H1 (cell line): ENCODE results near the gene RAI14. TPM values are rescaled to one million over a fixed set of nuclear protein-coding genes. Genes with fewer than 3 reads are reported as not detected.

ENCODE experiments used
- CTCF ChIA-PET: fragments of 300-600 bp; sonication (Branson Sonifier 250); formaldehyde crosslinking; loops from one replicate; lab custom pipeline; 2021; ENCODE audit not compliant: partially characterized antibody; lab: Charles Lee
- POLR2A ChIA-PET: fragments of 300-600 bp; sonication (Branson Sonifier 250); formaldehyde crosslinking; loops from one replicate; lab custom pipeline; 2021; ENCODE audit warnings: inconsistent platforms; ENCODE audit not compliant: partially characterized antibody; lab: Charles Lee
- DNase-seq, 2 experiments: peaks; one replicate each; pipeline versions ENCODE4 v3.0.0 to v3.0.0-alpha.2; 2010 to 2022; ENCODE audit warnings: low spot score in 2 of 2, low read depth in 1 of 2, mixed read lengths in 1 of 2
- FAIRE-seq: peaks from 2 replicates; lab custom pipeline; 2011; peaks lifted over from hg19 to GRCh38; lab: Jason Lieb, UNC
- H2AFZ ChIP-seq: 2 replicates; pipeline ENCODE4 v1.8.1; 2012; ENCODE audit warnings: low read length, inconsistent platforms
- H2AK5ac ChIP-seq: 2 replicates; pipeline ENCODE4 v1.6.1; 2013; ENCODE audit warnings: low read depth, low read length
- H2BK120ac ChIP-seq: replicated peaks from 2 replicates; pipeline ENCODE3; 2013; ENCODE audit warnings: low read depth, low read length, inconsistent platforms
- H2BK12ac ChIP-seq: 2 replicates; pipeline ENCODE4 v1.6.1; 2013; ENCODE audit warnings: low read depth, low read length
- H2BK15ac ChIP-seq: 2 replicates; pipeline ENCODE4 v1.6.1; 2013; ENCODE audit warnings: low read length
- H2BK20ac ChIP-seq: 2 replicates; pipeline ENCODE4 v1.6.1; 2013; ENCODE audit warnings: low read length
- H2BK5ac ChIP-seq: 2 replicates; pipeline ENCODE4 v1.6.1; 2013; ENCODE audit warnings: low read depth, low read length
- H3K14ac ChIP-seq: 2 replicates; pipeline ENCODE4 v1.6.1; 2013; ENCODE audit warnings: inconsistent platforms; ENCODE audit not compliant: insufficient read length
- H3K18ac ChIP-seq: 2 replicates; pipeline ENCODE4 v1.6.1; 2013; ENCODE audit warnings: low read length; ENCODE audit errors: extremely low read depth
- H3K23ac ChIP-seq: 2 replicates; pipeline ENCODE4 v1.6.1; 2013; ENCODE audit warnings: inconsistent platforms; ENCODE audit not compliant: insufficient read length
- H3K23me2 ChIP-seq: 2 replicates; pipeline ENCODE4 v1.6.1; 2013; ENCODE audit warnings: low read depth, low read length
- H3K27ac ChIP-seq: 2 replicates; pipeline ENCODE4 v1.6.1; 2011; ENCODE audit warnings: low read depth, low read length, inconsistent platforms
- H3K27me3 ChIP-seq, 4 experiments: replicated peaks in 1 of 4; 1 replicate in 1 of 4; 2 replicates in 3 of 4; pipeline versions ENCODE4 v1.6.1 to v1.8.1; 2011 to 2013; ENCODE audit warnings: low read length in 3 of 4, mild to moderate bottlenecking in 3 of 4, inconsistent platforms in 2 of 4, mixed read lengths in 2 of 4, moderate library complexity in 1 of 4; ENCODE audit not compliant: control insufficient read depth in 3 of 4, insufficient read depth in 3 of 4; ENCODE audit errors: extremely low read depth in 1 of 4
- H3K36me3 ChIP-seq, 4 experiments: 2 replicates each; pipeline versions ENCODE4 v1.6.1 to v1.8.1; 2011 to 2013; ENCODE audit warnings: mild to moderate bottlenecking in 4 of 4, low read length in 3 of 4, moderate library complexity in 2 of 4, control low read depth in 1 of 4, inconsistent platforms in 1 of 4; ENCODE audit not compliant: insufficient read depth in 4 of 4, control insufficient read depth in 2 of 4
- H3K4ac ChIP-seq: replicated peaks from 2 replicates; pipeline ENCODE3; 2013; ENCODE audit warnings: low read length, low read depth, mixed read lengths, inconsistent platforms; ENCODE audit not compliant: insufficient read length
- H3K4me1 ChIP-seq, 4 experiments: replicated peaks in 1 of 4; 1 replicate in 1 of 4; 2 replicates in 3 of 4; pipeline versions ENCODE4 v1.6.1 to v1.8.1; 2011 to 2013; ENCODE audit warnings: low read length in 3 of 4, inconsistent platforms in 2 of 4, mixed read lengths in 1 of 4; ENCODE audit not compliant: insufficient read depth in 4 of 4, control insufficient read depth in 3 of 4
- H3K4me2 ChIP-seq, 2 experiments: 2 replicates each; pipeline versions ENCODE4 v1.6.1 to v1.8.1; 2011 to 2013; ENCODE audit warnings: low read depth in 2 of 2, low read length in 2 of 2, control low read depth in 1 of 2, inconsistent platforms in 1 of 2, mild to moderate bottlenecking in 1 of 2; ENCODE audit not compliant: insufficient read depth in 1 of 2
- H3K4me3 ChIP-seq, 4 experiments: fragments of 200-600, 300-600 bp in 1 of 4; sonication (generic), shearing (Covaris generic), sonication (Bioruptor Twin) in 1 of 4; 2 replicates each; pipeline versions ENCODE4 v1.5.1 to v1.8.1; 2011 to 2016; ENCODE audit warnings: low read length in 4 of 4, low read depth in 3 of 4, control low read depth in 2 of 4, inconsistent platforms in 2 of 4, mild to moderate bottlenecking in 2 of 4, mixed read lengths in 1 of 4, moderate library complexity in 1 of 4; ENCODE audit not compliant: insufficient read depth in 2 of 4; ENCODE audit errors: extremely low read depth in 1 of 4
- H3K56ac ChIP-seq: replicated peaks from 2 replicates; pipeline ENCODE3; 2013; ENCODE audit warnings: low read depth, mild to moderate bottlenecking, mixed read lengths, low read length, inconsistent platforms; ENCODE audit not compliant: insufficient read length
- H3K79me1 ChIP-seq: 2 replicates; pipeline ENCODE4 v1.6.1; 2013; ENCODE audit warnings: low read depth, low read length, control low read depth
- H3K79me2 ChIP-seq, 2 experiments: 2 replicates each; pipeline versions ENCODE4 v1.6.1 to v1.8.1; 2012 to 2013; ENCODE audit warnings: low read length in 2 of 2, mild to moderate bottlenecking in 2 of 2, inconsistent platforms in 1 of 2; ENCODE audit not compliant: insufficient read depth in 2 of 2, control insufficient read depth in 1 of 2
- H3K9ac ChIP-seq, 4 experiments: replicated peaks in 1 of 4; 1 replicate in 1 of 4; 2 replicates in 3 of 4; pipeline versions ENCODE4 v1.6.1 to v1.8.1; 2011 to 2013; ENCODE audit warnings: low read depth in 3 of 4, low read length in 3 of 4, control low read depth in 2 of 4, mild to moderate bottlenecking in 2 of 4, moderate library complexity in 2 of 4, inconsistent platforms in 1 of 4; ENCODE audit errors: extremely low read depth in 1 of 4
- H3K9me3 ChIP-seq, 2 experiments: 2 replicates each; pipeline versions ENCODE4 v1.6.1 to v1.8.1; 2012 to 2013; ENCODE audit warnings: mild to moderate bottlenecking in 2 of 2, moderate library complexity in 2 of 2, control low read depth in 1 of 2, inconsistent platforms in 1 of 2, low read depth in 1 of 2, low read length in 1 of 2, mixed read lengths in 1 of 2; ENCODE audit not compliant: insufficient read depth in 2 of 2
- H4K20me1 ChIP-seq, 2 experiments: replicated peaks in 1 of 2; 2 replicates each; pipeline versions ENCODE3 to v1.8.1; 2011 to 2013; ENCODE audit warnings: inconsistent platforms in 2 of 2, low read length in 2 of 2, mild to moderate bottlenecking in 1 of 2; ENCODE audit not compliant: insufficient read depth in 2 of 2, control insufficient read depth in 1 of 2
- H4K5ac ChIP-seq: 2 replicates; pipeline ENCODE4 v1.6.1; 2013; ENCODE audit warnings: low read length, low read depth, mixed read lengths, inconsistent platforms; ENCODE audit not compliant: insufficient read length
- H4K8ac ChIP-seq: 2 replicates; pipeline ENCODE4 v1.8.0; 2013; ENCODE audit warnings: mild to moderate bottlenecking, moderate library complexity, low read length, inconsistent platforms; ENCODE audit not compliant: insufficient read depth; ENCODE audit errors: extremely low read depth
- H4K91ac ChIP-seq: replicated peaks from 2 replicates; pipeline ENCODE3; 2013; ENCODE audit warnings: low read length, mixed read lengths, inconsistent platforms; ENCODE audit not compliant: insufficient read length
- ATF2 ChIP-seq: IDR thresholded peaks from 2 replicates; pipeline ENCODE4 v1.6.1; 2012; ENCODE audit warnings: low read length, inconsistent platforms
- CBX5 ChIP-seq: fragments of 300-800, 300-1000 bp; sonication (generic); IDR thresholded peaks from 2 replicates; pipeline ENCODE4 v1.7.1; 2016; ENCODE audit warnings: antibody characterized with exemption, low read length, low read depth
- EP300 ChIP-seq, 2 experiments: IDR thresholded peaks; 1 replicate in 1 of 2; 2 replicates in 1 of 2; pipeline ENCODE4 v1.6.1; 2011 to 2012; ENCODE audit warnings: low read depth in 2 of 2, low read length in 2 of 2, mild to moderate bottlenecking in 2 of 2, borderline replicate concordance in 1 of 2, inconsistent platforms in 1 of 2, moderate library complexity in 1 of 2
- HDAC2 ChIP-seq, 2 experiments: fragments of 300-600 bp in 1 of 2; sonication (generic) in 1 of 2; IDR thresholded peaks; 2 replicates each; pipeline ENCODE4 v1.6.1; 2011 to 2012; ENCODE audit warnings: low read depth in 2 of 2, low read length in 2 of 2, mild to moderate bottlenecking in 2 of 2, moderate library complexity in 2 of 2, borderline replicate concordance in 1 of 2, inconsistent platforms in 1 of 2
- RAD21 ChIP-seq, 2 experiments: IDR thresholded peaks in 1 of 2; conservative IDR thresholded peaks in 1 of 2; 2 replicates each; pipeline ENCODE4 v1.6.1; 2011; ENCODE audit warnings: low read depth in 2 of 2, low read length in 2 of 2, improper control_type of control experiment in 1 of 2, inconsistent platforms in 1 of 2, mild to moderate bottlenecking in 1 of 2, moderate library complexity in 1 of 2
- SIN3A ChIP-seq, 2 experiments: IDR thresholded peaks in 1 of 2; conservative IDR thresholded peaks in 1 of 2; 2 replicates each; pipeline ENCODE4 v1.6.1; 2011 to 2012; ENCODE audit warnings: low read length in 2 of 2, improper control_type of control experiment in 1 of 2, low read depth in 1 of 2, mild to moderate bottlenecking in 1 of 2
- TAF7 ChIP-seq: optimal IDR thresholded peaks from 2 replicates; pipeline ENCODE3; 2011; ENCODE audit warnings: low read depth, mild to moderate bottlenecking, inconsistent platforms, low read length, moderate library complexity, borderline replicate concordance
- TBP ChIP-seq: IDR thresholded peaks from 2 replicates; pipeline ENCODE4 v1.6.1; 2011; ENCODE audit warnings: low read depth, low read length, improper control_type of control experiment
- USF2 ChIP-seq: IDR thresholded peaks from 2 replicates; pipeline ENCODE4 v1.6.1; 2011; ENCODE audit warnings: low read length, improper control_type of control experiment
- WGBS, 2 experiments: shearing (Covaris generic) in 1 of 2; methylation state at CpG; one replicate each; pipeline versions ENCODE4 v1.1.6 to v1.1.7; 2013 to 2015; ENCODE audit warnings: low lambda C conversion rate in 2 of 2, mixed read lengths in 2 of 2, inconsistent platforms in 1 of 2, low coverage in 1 of 2, missing lambda C conversion rate in 1 of 2; ENCODE audit not compliant: insufficient replicate concordance in 2 of 2, insufficient coverage in 1 of 2, insufficient read length in 1 of 2; ENCODE audit errors: extremely low coverage in 1 of 2, missing lambda C conversion rate in 1 of 2; 5-methylcytosine and 5-hydroxymethylcytosine counted together
- polyA plus RNA-seq, 7 experiments: library from polyadenylated mRNA; depleted of rRNA in 3 of 7; stranded (reverse) in 5 of 7; unstranded in 2 of 7; fragments of >200 nt in 5 of 7; fragments of 200-250 nt in 2 of 7; gene quantifications; 1 replicate in 5 of 7; 2 replicates in 1 of 7; 4 replicates in 1 of 7; pipeline versions ENCODE4 v1.2.1 to v1.2.3, GENCODE V29; 2011 to 2013; ENCODE audit warnings: missing spikeins in 2 of 7, mixed read lengths in 2 of 7
- total RNA-seq: library from RNA; stranded (reverse); fragmentation: NEBNext Ultra II Directional; extraction: Animal tissue kit (Norgen Biotek cat#: 25700); gene quantifications from 2 replicates; pipeline ENCODE4 v1.2.1, GENCODE V29; 2021

RAI14 gene
- total and polyA plus RNA-seq, 2 of the 8 experiments (the other 6 are each of a cell fraction or from before 2014, with no cell fraction given), result 48.4 to 210 TPM

GRCh38 chr5:34868791-34869190 lies 212.7 kb downstream of the RAI14 start:
- Histone ChIP-seq H4K91ac (no peak overlapping the region), H3K4me3 (no peak overlapping the region), H3K4ac (no peak overlapping the region), H3K36me3 (peaks cover 0 to 2% (median 0%) of the 10 kb centered on the region in 4 experiments; a peak in 1 of 8 replicates), H2AFZ (no peak overlapping the region), H3K27ac (no peak overlapping the region), H3K23me2 (no peaks in the 10 kb centered on the region), H3K79me1 (no peaks in the 10 kb centered on the region), H3K9me3 (no peaks in the 10 kb centered on the region), H2BK12ac (no peak overlapping the region), H4K20me1 (no peaks in the 10 kb centered on the region), H3K56ac (no peak overlapping the region), H3K14ac (no peak overlapping the region), H2BK120ac (no peak overlapping the region), H3K23ac (no peak overlapping the region), H3K9ac (no peak overlapping the region), H3K27me3 (no peaks in the 10 kb centered on the region), H2BK15ac (no peak overlapping the region), H2BK5ac (no peak overlapping the region), H2AK5ac (no peak overlapping the region), H4K5ac (no peak overlapping the region), H4K8ac (no peak overlapping the region), H3K4me1 (peaks cover 0 to 11% (median under 1%) of the 10 kb centered on the region in 4 experiments; a peak in 3 of 7 replicates), H3K18ac (no peak overlapping the region), H2BK20ac (no peak overlapping the region), H3K4me2 (no peak overlapping the region), H3K79me2 (no peaks in the 10 kb centered on the region)
- POLR2A ChIA-PET, result interaction anchor here (1.4 kb wide), 1 partner anchor 30 kb away, joined by 3 read pairs; the partner anchor contains the start of gene TTC23L
- FAIRE-seq (no peak), DNase-seq (no peak)
- CTCF ChIA-PET, result interaction anchor here (1.5 kb wide), 1 partner anchor 30 kb away, joined by 4 read pairs; no protein-coding TSS in a partner anchor
- 94% methylated on average over 1 of the region's 1 CpG; no CpG with 5 or more reads in 1 of the 2 experiments for WGBS, 2 experiments
- TF ChIP-seq RAD21 (IDR thresholded peaks at IDR 0.05 in 1 of 2, conservative IDR thresholded peaks at IDR 0.05 in 1 of 2; ENCODE audit: low read depth in 2 of 2, low read length in 2 of 2) (no peak), ATF2 (no peak), USF2 (no peak), TBP (no peak), HDAC2 (IDR thresholded peaks at IDR 0.05; ENCODE audit: borderline replicate concordance in 1 of 2, low read depth in 2 of 2, low read length in 2 of 2) (no peak), TAF7 (no peak), EP300 (IDR thresholded peaks at IDR 0.05; ENCODE audit: borderline replicate concordance in 1 of 2, low read depth in 2 of 2, low read length in 2 of 2) (no peak), SIN3A (conservative IDR thresholded peaks at IDR 0.05 in 1 of 2, IDR thresholded peaks at IDR 0.05 in 1 of 2; ENCODE audit: low read depth in 1 of 2, low read length in 2 of 2) (no peak), CBX5 (no peak)
